ENCODE results near the gene ZSWIM9. TPM values are rescaled to one million over a fixed set of nuclear protein-coding genes. Genes with fewer than 3 reads are reported as not detected.

ZSWIM9 gene
- total RNA-seq, 2 donors from 2014 or later = 9.9 to 13.0 TPM

GRCh38 chr19:48190885-48191284, 20.4 kb downstream of the ZSWIM9 start:
- H3K9me3 Mint-ChIP-seq = peaks cover 19% of the 10 kb centered on the region
- TF ChIP-seq CTCF (conservative IDR thresholded peaks at IDR 0.05) = no peak
- no peaks in the 10 kb centered on the region for H3K27me3 ChIP-seq (ENCODE audit: control insufficient read depth, insufficient read depth, low read length, poor library complexity, severe bottlenecking)
- H3K27ac Mint-ChIP-seq = no peak overlapping the region
- H3K4me1 ChIP-seq (ENCODE audit: control insufficient read depth, insufficient read depth, low read length) = no peaks in the 10 kb centered on the region
- peaks cover 7% of the 10 kb centered on the region for H3K27me3 Mint-ChIP-seq (ENCODE audit: insufficient read depth)
- H3K4me3 ChIP-seq (ENCODE audit: low read length) = no peak overlapping the region
- H3K9ac ChIP-seq (ENCODE audit: extremely low read depth, low read length, poor library complexity, severe bottlenecking) = no peak overlapping the region
- DNase-seq = no peak
- no peaks in the 10 kb centered on the region for H3K36me3 ChIP-seq (ENCODE audit: control insufficient read depth, insufficient read depth, low read length)
- no peak overlapping the region for H3K27ac ChIP-seq (ENCODE audit: low read depth, low read length)
- 92% methylated on average over 3 of the region's 3 CpGs; no CpG with 5 or more reads in 1 of the 2 experiments for WGBS, 2 experiments (ENCODE audit: insufficient coverage in 1 of 2, insufficient read length in 1 of 2)
- H3K4me3 Mint-ChIP-seq = no peak overlapping the region
- peaks cover 38% of the 10 kb centered on the region for H3K36me3 Mint-ChIP-seq (ENCODE audit: low read depth)
- H3K9me3 ChIP-seq (ENCODE audit: control insufficient read depth, low read length) = peaks cover 16% of the 10 kb centered on the region
- H3K4me1 Mint-ChIP-seq = no peaks in the 10 kb centered on the region

GRCh38 chr19:48192750-48193149, 22.3 kb downstream of the ZSWIM9 start:
- H3K4me1 ChIP-seq (ENCODE audit: control insufficient read depth, insufficient read depth, low read length) = no peaks in the 10 kb centered on the region
- H3K27ac ChIP-seq (ENCODE audit: low read depth, low read length) = no peak overlapping the region
- Mint-ChIP-seq H3K9me3 (peaks cover 19% of the 10 kb centered on the region), H3K27ac (no peak overlapping the region), H3K4me1 (no peaks in the 10 kb centered on the region), H3K36me3 (ENCODE audit: low read depth) (peaks cover 36% of the 10 kb centered on the region), H3K4me3 (no peak overlapping the region), H3K27me3 (ENCODE audit: insufficient read depth) (peaks cover 10% of the 10 kb centered on the region)
- H3K36me3 ChIP-seq (ENCODE audit: control insufficient read depth, insufficient read depth, low read length) = no peaks in the 10 kb centered on the region
- TF ChIP-seq CTCF (conservative IDR thresholded peaks at IDR 0.05) = no peak
- 88 to 90% methylated on average over 7 of the region's 7 CpGs for WGBS, 2 experiments (ENCODE audit: insufficient coverage in 1 of 2, insufficient read length in 1 of 2)
- peaks cover 16% of the 10 kb centered on the region for H3K9me3 ChIP-seq (ENCODE audit: control insufficient read depth, low read length)
- DNase-seq = peak; percentile 16
- H3K4me3 ChIP-seq (ENCODE audit: low read length) = no peak overlapping the region
- no peaks in the 10 kb centered on the region for H3K27me3 ChIP-seq (ENCODE audit: control insufficient read depth, insufficient read depth, low read length, poor library complexity, severe bottlenecking)
- H3K9ac ChIP-seq (ENCODE audit: extremely low read depth, low read length, poor library complexity, severe bottlenecking) = no peak overlapping the region

GRCh38 chr19:48194041-48194843, 23.8 kb downstream of the ZSWIM9 start:
- peaks cover 24% of the 10 kb centered on the region for H3K36me3 Mint-ChIP-seq (ENCODE audit: low read depth)
- H3K27ac ChIP-seq (ENCODE audit: low read depth, low read length) = no peak overlapping the region
- H3K9me3 ChIP-seq (ENCODE audit: control insufficient read depth, low read length) = peaks cover 12% of the 10 kb centered on the region
- H3K4me3 Mint-ChIP-seq = no peak overlapping the region
- peaks cover 10% of the 10 kb centered on the region for H3K27me3 Mint-ChIP-seq (ENCODE audit: insufficient read depth)
- H3K9ac ChIP-seq (ENCODE audit: extremely low read depth, low read length, poor library complexity, severe bottlenecking) = no peak overlapping the region
- no peaks in the 10 kb centered on the region for H3K27me3 ChIP-seq (ENCODE audit: control insufficient read depth, insufficient read depth, low read length, poor library complexity, severe bottlenecking)
- no peaks in the 10 kb centered on the region for H3K4me1 ChIP-seq (ENCODE audit: control insufficient read depth, insufficient read depth, low read length)
- H3K36me3 ChIP-seq (ENCODE audit: control insufficient read depth, insufficient read depth, low read length) = no peaks in the 10 kb centered on the region
- WGBS, 2 experiments (ENCODE audit: insufficient coverage in 1 of 2, insufficient read length in 1 of 2) = 86 to 92% methylated on average over 34 to 36 of the region's 36 CpGs
- peaks cover 12% of the 10 kb centered on the region for H3K9me3 Mint-ChIP-seq
- H3K27ac Mint-ChIP-seq = no peak overlapping the region
- no peaks in the 10 kb centered on the region for H3K4me1 Mint-ChIP-seq
- DNase-seq = peak; percentile 75
- H3K4me3 ChIP-seq (ENCODE audit: low read length) = no peak overlapping the region
- TF ChIP-seq CTCF (conservative IDR thresholded peaks at IDR 0.05) = peak; percentile 76
